HG03045 (cell line): ENCODE data around the gene PCLO.
A peak's percentile ranks its signal among the peaks of the same experiment; 100 is the strongest.

Experiments
- ATAC-seq: cut with Tn5 transposase; IDR thresholded peaks from one replicate; pipeline ENCODE4 v1.9.1; 2021; ENCODE audit warnings: mild to moderate bottlenecking, moderate library complexity; ENCODE audit not compliant: unreplicated experiment

Gene PCLO, protein sequence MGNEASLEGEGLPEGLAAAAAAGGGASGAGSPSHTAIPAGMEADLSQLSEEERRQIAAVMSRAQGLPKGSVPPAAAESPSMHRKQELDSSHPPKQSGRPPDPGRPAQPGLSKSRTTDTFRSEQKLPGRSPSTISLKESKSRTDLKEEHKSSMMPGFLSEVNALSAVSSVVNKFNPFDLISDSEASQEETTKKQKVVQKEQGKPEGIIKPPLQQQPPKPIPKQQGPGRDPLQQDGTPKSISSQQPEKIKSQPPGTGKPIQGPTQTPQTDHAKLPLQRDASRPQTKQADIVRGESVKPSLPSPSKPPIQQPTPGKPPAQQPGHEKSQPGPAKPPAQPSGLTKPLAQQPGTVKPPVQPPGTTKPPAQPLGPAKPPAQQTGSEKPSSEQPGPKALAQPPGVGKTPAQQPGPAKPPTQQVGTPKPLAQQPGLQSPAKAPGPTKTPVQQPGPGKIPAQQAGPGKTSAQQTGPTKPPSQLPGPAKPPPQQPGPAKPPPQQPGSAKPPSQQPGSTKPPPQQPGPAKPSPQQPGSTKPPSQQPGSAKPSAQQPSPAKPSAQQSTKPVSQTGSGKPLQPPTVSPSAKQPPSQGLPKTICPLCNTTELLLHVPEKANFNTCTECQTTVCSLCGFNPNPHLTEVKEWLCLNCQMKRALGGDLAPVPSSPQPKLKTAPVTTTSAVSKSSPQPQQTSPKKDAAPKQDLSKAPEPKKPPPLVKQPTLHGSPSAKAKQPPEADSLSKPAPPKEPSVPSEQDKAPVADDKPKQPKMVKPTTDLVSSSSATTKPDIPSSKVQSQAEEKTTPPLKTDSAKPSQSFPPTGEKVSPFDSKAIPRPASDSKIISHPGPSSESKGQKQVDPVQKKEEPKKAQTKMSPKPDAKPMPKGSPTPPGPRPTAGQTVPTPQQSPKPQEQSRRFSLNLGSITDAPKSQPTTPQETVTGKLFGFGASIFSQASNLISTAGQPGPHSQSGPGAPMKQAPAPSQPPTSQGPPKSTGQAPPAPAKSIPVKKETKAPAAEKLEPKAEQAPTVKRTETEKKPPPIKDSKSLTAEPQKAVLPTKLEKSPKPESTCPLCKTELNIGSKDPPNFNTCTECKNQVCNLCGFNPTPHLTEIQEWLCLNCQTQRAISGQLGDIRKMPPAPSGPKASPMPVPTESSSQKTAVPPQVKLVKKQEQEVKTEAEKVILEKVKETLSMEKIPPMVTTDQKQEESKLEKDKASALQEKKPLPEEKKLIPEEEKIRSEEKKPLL (N-terminal part only)

DNA sequence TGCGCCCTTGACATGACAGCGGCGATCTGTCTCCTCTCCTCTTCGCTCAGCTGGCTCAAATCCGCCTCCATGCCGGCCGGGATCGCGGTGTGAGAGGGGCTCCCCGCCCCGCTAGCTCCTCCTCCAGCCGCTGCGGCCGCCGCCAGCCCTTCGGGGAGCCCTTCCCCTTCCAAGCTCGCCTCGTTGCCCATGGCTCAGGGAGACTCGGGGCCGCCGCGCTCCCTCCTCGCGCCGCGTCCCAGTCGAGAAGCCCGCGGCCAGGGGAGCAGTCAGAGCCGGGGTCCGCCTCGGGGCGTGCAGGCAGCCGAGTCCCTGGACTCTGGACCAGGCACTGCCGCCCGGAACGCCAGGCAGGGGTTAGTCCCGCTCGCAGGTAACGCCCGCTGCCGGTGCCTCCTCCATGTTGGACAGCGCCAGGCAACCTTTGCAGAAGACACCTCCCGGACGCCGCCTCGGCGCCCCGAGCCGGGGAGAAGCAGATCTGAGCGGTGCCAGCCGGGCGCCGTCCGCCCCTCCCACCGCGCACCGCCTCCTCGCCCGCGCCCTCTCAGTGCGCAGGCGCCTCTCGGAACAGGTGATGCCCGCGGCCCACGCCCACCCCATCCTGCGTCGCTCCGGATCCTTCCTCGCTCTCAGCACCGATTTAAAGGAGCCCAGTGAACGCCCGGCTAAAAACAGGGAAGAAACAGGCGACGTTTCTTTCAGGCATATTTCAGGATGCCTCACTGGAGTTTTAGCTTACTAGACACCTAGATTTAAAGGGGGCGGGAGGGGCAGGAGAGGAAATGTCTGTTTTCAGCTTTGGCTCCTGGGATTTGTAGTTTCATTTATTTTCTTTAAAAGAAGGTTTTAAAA lies at the start of gene PCLO:
PCLO (minus strand) TSS at position 483 of the 855 bp plus-strand sequence; CDS start at position 191, 292 bp downstream.
- ATAC-seq, result peak; percentile 96

GRCh38 chr7:83211685-83212084 lies 49.0 kb upstream of the PCLO start:
- no peak for ATAC-seq

GRCh38 chr7:83210479-83210878 lies 47.8 kb upstream of the PCLO start:
- no peak for ATAC-seq

GRCh38 chr7:83204715-83205114 lies 42.0 kb upstream of the PCLO start:
- ATAC-seq, result no peak

GRCh38 chr7:83201355-83201754 lies 38.7 kb upstream of the PCLO start:
- no peak for ATAC-seq

GRCh38 chr7:83190659-83191389 lies 28.1 kb upstream of the PCLO start:
- ATAC-seq, result no peak

DNA sequence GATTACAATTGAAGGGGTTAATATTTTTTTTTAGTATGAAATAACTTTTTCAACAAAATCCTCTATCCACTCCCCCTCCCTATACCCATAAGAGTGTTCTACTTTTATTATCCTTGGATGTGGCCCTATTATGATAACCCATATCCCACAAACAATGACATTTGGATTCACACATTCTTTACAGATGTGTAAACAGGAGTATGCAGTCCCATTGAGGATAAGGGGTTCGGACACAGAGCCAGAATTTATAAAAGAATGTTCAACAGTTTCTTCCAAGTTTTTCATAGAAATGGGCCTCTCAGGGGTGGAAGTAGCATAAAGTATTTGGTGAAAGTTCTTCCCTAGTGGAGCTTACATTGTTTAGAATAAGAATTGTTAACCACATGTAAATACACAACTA lies 16.1 kb upstream of the PCLO start:
- no peak for ATAC-seq

- no peak for ATAC-seq
Observed at GRCh38 chr7:83178066-83178465, 15.4 kb upstream of the PCLO start.

DNA sequence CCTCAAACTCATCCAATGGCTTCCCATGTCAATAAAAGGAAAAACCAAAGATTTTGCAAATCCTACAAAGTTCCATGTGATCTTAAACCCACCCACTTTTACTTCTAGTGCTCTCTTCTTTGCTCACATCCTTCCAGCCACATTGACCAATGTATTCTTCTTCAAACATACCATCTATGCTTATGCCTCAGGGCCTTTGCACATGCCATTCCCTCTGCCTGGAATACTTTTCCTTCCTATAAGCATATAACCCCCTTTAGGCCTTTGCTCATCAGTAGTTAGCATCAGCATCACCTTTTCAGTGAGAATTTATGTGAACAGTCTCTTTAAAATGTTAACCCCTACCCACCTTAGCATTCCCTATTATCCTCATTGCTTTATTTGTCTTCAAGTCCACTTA lies 11.0 kb upstream of the PCLO start:
- no peak for ATAC-seq

GRCh38 chr7:83166781-83167180 lies 4.1 kb upstream of the PCLO start:
- no peak for ATAC-seq

DNA sequence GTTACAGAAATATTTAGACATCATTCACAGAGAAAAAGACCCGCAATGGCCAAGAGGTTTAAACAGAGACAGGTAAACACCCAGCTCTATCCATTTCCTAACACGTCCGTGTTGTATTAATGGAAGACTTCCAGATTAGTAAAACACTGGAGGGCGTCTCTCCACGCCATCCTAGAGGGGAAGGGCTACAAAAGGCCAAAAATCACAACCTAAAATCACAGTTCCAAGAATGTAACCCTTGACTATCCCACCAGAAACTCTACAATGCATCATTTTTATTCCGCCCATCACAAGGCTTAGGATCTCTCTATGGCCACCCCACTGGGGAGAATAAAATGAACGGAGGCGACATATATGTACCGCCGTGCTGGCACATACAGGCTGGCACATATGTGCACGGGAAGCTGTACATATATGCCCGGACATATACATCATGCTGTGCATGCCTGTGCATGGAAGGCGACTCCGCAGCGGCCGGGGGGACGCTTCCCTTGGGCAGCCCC lies 734 bp downstream of the PCLO start:
- ATAC-seq, result no peak

- ATAC-seq, result no peak
Observed at GRCh38 chr7:83161186-83161585, 1.5 kb downstream of the PCLO start.

DNA sequence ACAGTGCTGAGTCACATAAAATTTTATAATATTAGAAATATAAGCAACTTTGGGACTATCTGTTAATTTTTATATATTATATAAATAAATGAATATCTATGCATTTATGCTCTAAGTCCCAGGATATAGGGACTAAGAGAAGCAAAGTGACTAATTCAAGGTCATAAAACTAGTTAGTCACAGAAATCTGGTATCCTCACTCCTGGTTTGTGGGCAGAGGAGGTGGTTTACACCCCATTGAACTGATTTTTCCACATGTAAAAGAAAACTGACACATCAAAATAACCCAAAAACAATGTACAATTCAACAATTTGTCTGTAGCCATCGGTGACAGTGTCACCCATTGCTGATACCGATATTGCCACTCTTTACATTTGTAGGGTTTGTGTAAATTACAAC lies 3.0 kb downstream of the PCLO start:
- no peak for ATAC-seq

DNA sequence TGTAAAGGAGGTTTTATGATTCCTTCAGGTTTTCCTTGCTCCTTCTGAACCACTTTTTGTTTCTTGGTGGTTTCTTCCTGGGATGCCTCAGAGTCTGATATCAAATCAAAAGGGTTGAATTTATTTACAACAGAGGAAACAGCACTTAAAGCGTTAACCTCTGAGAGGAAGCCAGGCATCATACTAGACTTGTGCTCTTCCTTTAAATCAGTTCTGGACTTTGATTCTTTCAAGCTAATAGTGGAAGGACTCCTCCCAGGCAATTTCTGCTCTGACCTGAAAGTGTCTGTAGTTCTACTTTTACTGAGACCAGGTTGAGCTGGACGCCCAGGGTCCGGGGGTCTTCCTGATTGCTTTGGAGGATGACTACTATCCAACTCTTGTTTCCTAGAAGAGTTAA lies 6.7 kb downstream of the PCLO start:
- no peak for ATAC-seq

GRCh38 chr7:83155407-83155806 lies 7.3 kb downstream of the PCLO start:
- no peak for ATAC-seq

- ATAC-seq, result no peak
Observed at GRCh38 chr7:83153419-83153818, 9.3 kb downstream of the PCLO start.

DNA sequence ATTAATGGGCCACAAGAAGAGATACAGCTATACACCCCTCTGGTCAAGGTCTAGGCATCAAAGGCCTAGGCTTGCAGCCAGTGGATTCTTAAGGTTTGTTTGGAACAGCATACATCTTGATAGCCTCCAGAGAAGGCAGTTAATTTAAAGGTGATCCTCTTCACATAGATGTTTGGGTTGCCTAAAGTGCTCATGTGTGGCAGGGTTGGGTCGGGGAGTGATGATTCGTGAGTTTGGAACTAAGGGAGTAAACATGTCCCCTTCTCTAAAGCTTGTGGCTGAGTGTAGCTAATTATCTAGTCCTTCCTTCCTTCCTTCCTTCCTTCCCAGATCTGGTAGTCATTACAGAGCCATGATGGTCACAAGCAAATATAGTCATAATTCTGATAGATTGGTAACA lies 12.4 kb downstream of the PCLO start:
- no peak for ATAC-seq

DNA sequence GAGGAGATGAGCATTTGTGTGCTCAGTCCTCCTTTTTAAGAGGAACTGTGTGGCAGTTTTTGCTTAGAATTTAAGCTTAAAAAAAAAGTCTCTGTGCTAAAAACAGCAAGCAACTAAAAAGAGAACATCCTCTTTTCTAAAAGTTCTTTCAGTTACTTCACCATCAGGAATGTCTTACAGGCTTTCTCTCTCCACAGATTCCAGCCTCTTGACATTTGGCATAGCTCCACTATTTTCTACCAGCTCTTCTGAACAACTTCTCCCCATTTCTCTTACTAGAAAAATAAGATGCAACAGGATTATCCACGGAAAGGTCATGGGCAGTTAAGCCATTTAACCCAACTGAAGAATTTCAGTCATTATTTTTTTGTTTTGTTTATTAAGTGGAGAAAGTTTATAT lies 13.2 kb downstream of the PCLO start:
- ATAC-seq, result no peak

- no peak for ATAC-seq
Observed at GRCh38 chr7:83148776-83149175, 13.9 kb downstream of the PCLO start.
